ENCODE measurements around the gene STK32B. TPM values are rescaled to one million over a fixed set of nuclear protein-coding genes. Genes with fewer than 3 reads are reported as not detected.
"Not testable (repeated sequence)": the region's sequence is repeated elsewhere in the genome, so short reads cannot be mapped to it uniquely, and the experiment has no call there.

The STK32B gene
- total and polyA plus RNA-seq, 9 donors = 0.35 to 3.0 (median 1.2) TPM

- Histone ChIP-seq H3K9me3 (no peaks in the 10 kb centered on the region), H3K36me3 (no peaks in the 10 kb centered on the region), H3K27me3 (no peaks in the 10 kb centered on the region), H3K4me1 (ENCODE audit: insufficient read depth) (no peaks in the 10 kb centered on the region), H3K27ac (no peak overlapping the region), H3K4me3 (no peak overlapping the region)
- intact Hi-C loops (cut with DNase I) = loop anchor here in 2 of 4 donors (10.0 kb wide), 2 partner anchors 729 to 759 kb away; no protein-coding TSS in a partner anchor
- DNase-seq = no peak
- TF ChIP-seq CTCF (IDR thresholded peaks at IDR 0.05) (no peak), EP300 (IDR thresholded peaks at IDR 0.05) (no peak), POLR2A (IDR thresholded peaks at IDR 0.05) (no peak)
- whole genome bisulfite sequencing, 3 donors = 65 to 82% (median 67%) methylated on average over 5 of the region's 5 CpGs
These were observed 4.1 kb downstream of the STK32B start for GRCh38 chr4:5055411-5055810.

DNA sequence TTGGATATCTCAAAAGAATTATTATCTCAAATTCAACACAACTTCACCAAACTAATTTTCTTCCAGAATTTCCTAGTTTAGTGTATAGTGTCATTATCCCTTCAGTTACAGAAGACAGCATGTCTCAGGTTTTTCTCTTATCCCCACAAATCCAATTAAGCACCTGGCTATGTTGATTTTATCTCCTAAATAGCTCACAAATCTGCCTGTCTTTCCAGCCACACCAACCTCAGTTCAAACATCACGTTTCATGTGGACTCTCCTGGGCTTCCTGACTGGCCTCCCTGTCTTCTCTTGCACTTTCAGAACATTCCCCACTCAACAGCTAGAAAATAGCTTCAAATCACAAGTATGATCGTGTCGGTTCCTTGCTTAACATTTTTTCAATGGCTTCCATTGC is 14.8 kb downstream of the STK32B start:
- Histone ChIP-seq H3K27me3 (no peaks in the 10 kb centered on the region), H3K4me1 (ENCODE audit: insufficient read depth) (no peaks in the 10 kb centered on the region), H3K4me3 (no peak overlapping the region), H3K27ac (no peak overlapping the region), H3K9me3 (no peaks in the 10 kb centered on the region), H3K36me3 (no peaks in the 10 kb centered on the region)
- DNase-seq = no peak
- no peak for TF ChIP-seq CTCF (IDR thresholded peaks at IDR 0.05)
- no peak for TF ChIP-seq EP300 (IDR thresholded peaks at IDR 0.05)
- TF ChIP-seq POLR2A (IDR thresholded peaks at IDR 0.05) = no peak
- WGBS, 3 donors = 63 to 72% (median 67%) methylated on average over 3 of the region's 3 CpGs
- intact Hi-C loops (cut with DNase I) = no loop called here

DNA sequence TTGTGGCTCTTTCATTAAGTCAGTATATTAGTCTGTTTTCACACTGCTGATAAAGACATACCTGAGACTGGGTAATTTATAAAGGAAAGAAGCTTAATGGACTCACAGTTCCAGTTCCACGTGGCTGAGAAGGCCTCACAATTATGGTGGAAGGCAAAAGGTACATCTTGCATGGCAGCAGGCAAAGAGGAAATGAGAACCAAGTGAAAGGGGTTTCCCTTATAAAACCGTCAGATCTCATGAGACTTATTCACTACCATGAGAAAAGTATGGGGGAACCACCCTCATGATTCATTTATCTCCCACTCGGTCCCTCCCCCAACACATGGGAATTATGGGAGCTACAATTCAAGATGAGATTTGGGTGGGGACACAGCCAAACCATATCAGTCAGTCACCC is 15.7 kb downstream of the STK32B start:
- WGBS, 3 donors = 72 to 84% (median 82%) methylated on average over 3 of the region's 3 CpGs
- H3K27ac ChIP-seq; H3K4me1 ChIP-seq (ENCODE audit: insufficient read depth); H3K9me3 ChIP-seq; DNase-seq; intact Hi-C loops (cut with DNase I); H3K27me3 ChIP-seq; H3K4me3 ChIP-seq; H3K36me3 ChIP-seq: not testable (repeated sequence)

DNA sequence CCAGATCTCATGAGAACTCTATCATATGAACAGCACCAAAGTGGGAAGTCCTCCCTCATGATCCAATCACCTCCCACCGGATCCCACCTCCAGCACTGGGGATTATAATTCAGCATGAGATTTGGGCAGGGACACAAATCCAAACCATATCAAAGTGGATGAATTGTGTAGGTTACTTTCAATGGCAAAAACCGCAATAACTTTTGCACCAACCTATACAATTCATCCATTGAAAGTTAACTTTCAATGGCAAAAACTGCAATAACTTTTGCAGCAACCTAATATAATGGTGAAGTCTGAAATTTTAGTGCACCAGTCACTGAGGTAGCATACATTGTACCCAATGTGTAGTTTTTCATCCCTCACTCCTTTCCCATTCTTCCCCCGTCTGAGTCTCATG is 16.6 kb downstream of the STK32B start:
- no peak overlapping the region for H3K4me3 ChIP-seq
- H3K9me3 ChIP-seq = no peaks in the 10 kb centered on the region
- WGBS, 3 donors = 93 to 95% (median 94%) methylated on average over 3 of the region's 3 CpGs
- no peaks in the 10 kb centered on the region for H3K36me3 ChIP-seq
- H3K27ac ChIP-seq = no peak overlapping the region
- TF ChIP-seq EP300 (IDR thresholded peaks at IDR 0.05) = no peak
- TF ChIP-seq CTCF (IDR thresholded peaks at IDR 0.05) = no peak
- no peak for TF ChIP-seq POLR2A (IDR thresholded peaks at IDR 0.05)
- H3K27me3 ChIP-seq = no peaks in the 10 kb centered on the region
- intact Hi-C loops (cut with DNase I) = no loop called here
- DNase-seq = no peak
- H3K4me1 ChIP-seq (ENCODE audit: insufficient read depth) = no peaks in the 10 kb centered on the region

GRCh38 chr4:5069901-5070300 is 18.6 kb downstream of the STK32B start:
- Histone ChIP-seq H3K27me3 (no peaks in the 10 kb centered on the region), H3K36me3 (no peaks in the 10 kb centered on the region), H3K9me3 (no peaks in the 10 kb centered on the region), H3K4me3 (no peak overlapping the region), H3K27ac (no peak overlapping the region), H3K4me1 (ENCODE audit: insufficient read depth) (no peaks in the 10 kb centered on the region)
- intact Hi-C loops (cut with DNase I) = no loop called here
- TF ChIP-seq POLR2A (IDR thresholded peaks at IDR 0.05) (no peak), CTCF (IDR thresholded peaks at IDR 0.05) (no peak), EP300 (IDR thresholded peaks at IDR 0.05) (no peak)
- WGBS, 3 donors = 56 to 65% (median 62%) methylated on average over 5 of the region's 5 CpGs
- DNase-seq = no peak
